HG03558 (cell line): Measurements from ENCODE around the gene GAGE12C.
"Not testable (repeated sequence)": the region's sequence is repeated elsewhere in the genome, so short reads cannot be mapped to it uniquely, and the experiment has no call there.

Source experiments
- ATAC-seq: cut with Tn5 transposase; IDR thresholded peaks from one replicate; pipeline ENCODE4 v1.9.1; 2021; ENCODE audit warnings: moderate number of reproducible peaks; ENCODE audit not compliant: unreplicated experiment; ENCODE audit errors: extremely low read depth

Gene GAGE12C

GRCh38 chrX:49531877-49532276 is at the start of gene GAGE12C:
GAGE12C (plus strand) TSS chrX:49532177; CDS start chrX:49533332, 1,155 bp downstream.
- ATAC-seq = not testable (repeated sequence)

- ATAC-seq = not testable (repeated sequence)
Observed at GRCh38 chrX:49541433-49541832, 9.5 kb downstream of the GAGE12C start, which contains the start of gene GAGE12D. GAGE12D (plus strand) TSS chrX:49541733; CDS start chrX:49542888, 1,155 bp downstream.

GRCh38 chrX:49550989-49551388 is 19.0 kb downstream of the GAGE12C start, which contains the start of gene GAGE12E:
GAGE12E (plus strand) TSS chrX:49551289; CDS start chrX:49552444, 1,155 bp downstream.
- ATAC-seq = not testable (repeated sequence)

- not testable (repeated sequence) for ATAC-seq
Observed at GRCh38 chrX:49560542-49560941, 28.6 kb downstream of the GAGE12C start, which contains the start of gene GAGE12F. GAGE12F (plus strand) TSS chrX:49560842; CDS start chrX:49561997, 1,155 bp downstream.

- not testable (repeated sequence) for ATAC-seq
Observed at GRCh38 chrX:49568728-49569127, 36.8 kb downstream of the GAGE12C start.

GRCh38 chrX:49569152-49569551 is 37.2 kb downstream of the GAGE12C start:
- not testable (repeated sequence) for ATAC-seq

GRCh38 chrX:49570100-49570499 is 38.1 kb downstream of the GAGE12C start, which contains the start of gene GAGE12G:
GAGE12G (plus strand) TSS chrX:49570400; CDS start chrX:49571555, 1,155 bp downstream.
- ATAC-seq = not testable (repeated sequence)

GRCh38 chrX:49579649-49580048 is 47.7 kb downstream of the GAGE12C start, which contains the start of gene GAGE12H:
GAGE12H (plus strand) TSS chrX:49579949; CDS start chrX:49581104, 1,155 bp downstream.
- not testable (repeated sequence) for ATAC-seq
